AG08396 (cell line): ENCODE results near the gene ADNP.

Experiments
- DNase-seq: peaks from one replicate; pipeline ENCODE4 v3.0.0; 2012; ENCODE audit warnings: low spot score, mixed read lengths

Gene ADNP

DNA sequence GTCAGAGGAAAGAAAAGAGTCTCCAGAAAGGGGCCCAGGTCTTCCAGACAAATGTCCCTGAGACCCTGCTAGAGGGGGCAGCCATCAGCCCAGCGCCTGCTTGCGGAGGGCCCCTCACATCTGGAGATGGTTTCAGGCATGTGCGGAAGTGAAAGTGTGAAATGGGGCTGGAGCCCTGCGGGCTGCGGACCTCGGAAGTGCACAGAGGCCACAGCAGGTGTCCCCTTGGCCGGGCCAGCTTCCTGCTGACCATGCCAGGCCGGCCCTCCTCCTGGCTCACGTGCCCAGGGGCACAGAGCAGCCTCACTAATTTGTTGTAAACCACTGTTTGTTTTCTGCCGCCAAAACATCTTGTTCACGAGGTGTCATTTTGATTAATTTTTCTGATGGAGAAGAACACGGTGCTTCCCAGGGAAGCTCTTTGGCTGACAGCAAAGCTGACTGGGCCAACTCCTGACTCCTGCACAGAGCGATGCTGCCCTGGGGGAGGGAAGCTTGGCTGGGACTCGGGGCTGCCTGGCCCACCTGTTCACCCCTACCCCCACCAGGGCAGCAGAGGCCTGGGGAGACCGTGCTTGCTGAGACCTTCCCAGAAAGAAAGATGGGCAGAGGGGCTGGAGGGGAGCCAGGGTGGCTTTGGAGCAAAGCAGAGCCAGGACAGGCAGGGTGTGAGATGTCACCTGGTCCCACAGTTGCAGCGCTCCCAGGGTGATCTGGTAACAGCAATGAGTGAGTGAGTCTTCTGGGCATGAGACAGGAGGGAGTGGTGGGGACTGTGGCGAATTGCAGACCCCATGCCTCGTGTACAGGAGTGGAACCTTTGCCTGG, 82.2 kb downstream of the ADNP start:
- DNase-seq = no peak

DNA sequence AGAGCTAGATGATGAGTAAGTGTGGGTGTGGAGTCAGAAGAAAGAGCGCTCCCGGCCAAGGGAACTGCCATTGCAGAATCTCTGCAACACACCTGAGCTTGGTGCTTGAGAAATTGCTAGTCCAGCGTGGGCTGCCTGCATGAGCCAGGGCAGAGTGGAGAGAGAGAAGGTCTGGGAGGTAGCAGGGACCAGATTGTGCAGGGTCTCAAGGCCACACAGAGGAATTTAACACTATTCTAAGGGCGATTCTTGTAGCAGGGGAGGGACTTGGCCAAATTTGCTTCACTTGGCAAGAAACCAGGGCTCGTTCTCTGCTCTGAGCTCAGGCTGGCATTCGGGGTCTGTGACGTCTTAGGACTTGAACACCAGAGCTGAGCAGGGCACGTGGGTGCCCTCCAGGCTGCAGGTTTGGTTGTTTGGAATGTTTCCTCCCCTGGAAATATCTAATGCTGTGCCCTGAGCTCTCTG, 82.9 kb downstream of the ADNP start:
- peak; percentile 52 for DNase-seq

DNA sequence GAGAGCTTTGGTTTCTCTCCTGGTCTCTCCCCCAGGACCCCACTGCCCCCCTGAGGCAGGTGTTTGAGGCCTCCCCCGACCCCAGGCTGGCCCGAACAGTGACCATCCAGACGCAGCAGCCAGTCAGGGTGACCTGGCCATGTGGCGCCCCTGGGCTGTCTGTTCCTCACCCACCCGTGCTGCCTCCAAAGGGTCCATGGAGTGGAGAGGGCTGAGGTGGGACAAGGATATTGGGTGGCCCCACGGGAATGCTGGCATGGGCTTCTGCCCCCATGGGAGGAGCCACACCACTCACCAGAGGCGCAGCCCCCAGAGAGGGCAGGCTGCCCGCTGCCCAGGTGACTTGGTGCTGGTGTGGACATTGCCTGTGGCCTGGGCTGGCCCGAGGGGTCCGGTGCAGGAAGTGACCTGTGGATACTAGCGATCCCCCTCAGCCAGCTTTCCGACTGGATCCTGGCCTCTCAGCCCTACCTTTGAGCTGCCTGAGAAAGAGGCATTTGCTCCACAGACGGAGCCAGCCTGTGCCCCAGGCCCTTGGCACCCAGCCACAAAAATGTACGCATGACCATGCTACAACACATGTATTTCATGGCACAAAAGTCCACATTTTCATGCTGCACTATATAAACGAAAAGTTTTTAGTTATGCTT, 85.5 kb downstream of the ADNP start:
- no peak for DNase-seq

DNA sequence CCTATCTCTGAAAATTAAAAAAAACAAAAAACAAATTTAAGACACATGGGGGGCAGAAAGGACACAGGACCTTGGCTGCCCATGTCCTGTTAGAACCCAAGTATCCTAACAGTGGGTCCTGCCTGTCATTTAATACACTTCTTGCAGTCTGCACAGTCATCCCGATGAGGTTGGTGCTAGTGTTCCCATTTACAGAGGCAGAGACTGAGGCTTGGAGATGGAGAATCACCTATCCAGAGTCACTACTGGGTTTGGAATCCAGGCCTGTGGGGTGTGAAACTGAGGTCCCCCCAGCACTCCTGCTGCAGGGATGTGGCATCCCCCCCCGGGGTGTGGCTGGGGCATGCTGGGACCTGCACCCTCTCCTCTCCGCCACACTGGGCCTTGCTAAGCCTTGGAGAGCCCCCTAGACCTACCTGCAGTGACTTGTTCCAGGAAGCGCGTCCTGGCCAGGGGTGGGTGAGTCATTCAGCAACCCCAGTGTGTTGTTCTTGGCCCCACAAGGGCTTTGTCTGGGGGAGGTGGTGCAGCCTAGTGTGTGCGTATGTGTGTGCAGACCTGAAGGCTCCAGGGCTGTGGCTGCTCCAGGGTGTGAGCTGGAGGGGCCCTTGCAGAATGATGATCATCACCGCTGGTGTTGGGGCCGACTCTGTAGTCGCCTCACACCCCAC, 86.7 kb downstream of the ADNP start:
- DNase-seq = no peak

DNA sequence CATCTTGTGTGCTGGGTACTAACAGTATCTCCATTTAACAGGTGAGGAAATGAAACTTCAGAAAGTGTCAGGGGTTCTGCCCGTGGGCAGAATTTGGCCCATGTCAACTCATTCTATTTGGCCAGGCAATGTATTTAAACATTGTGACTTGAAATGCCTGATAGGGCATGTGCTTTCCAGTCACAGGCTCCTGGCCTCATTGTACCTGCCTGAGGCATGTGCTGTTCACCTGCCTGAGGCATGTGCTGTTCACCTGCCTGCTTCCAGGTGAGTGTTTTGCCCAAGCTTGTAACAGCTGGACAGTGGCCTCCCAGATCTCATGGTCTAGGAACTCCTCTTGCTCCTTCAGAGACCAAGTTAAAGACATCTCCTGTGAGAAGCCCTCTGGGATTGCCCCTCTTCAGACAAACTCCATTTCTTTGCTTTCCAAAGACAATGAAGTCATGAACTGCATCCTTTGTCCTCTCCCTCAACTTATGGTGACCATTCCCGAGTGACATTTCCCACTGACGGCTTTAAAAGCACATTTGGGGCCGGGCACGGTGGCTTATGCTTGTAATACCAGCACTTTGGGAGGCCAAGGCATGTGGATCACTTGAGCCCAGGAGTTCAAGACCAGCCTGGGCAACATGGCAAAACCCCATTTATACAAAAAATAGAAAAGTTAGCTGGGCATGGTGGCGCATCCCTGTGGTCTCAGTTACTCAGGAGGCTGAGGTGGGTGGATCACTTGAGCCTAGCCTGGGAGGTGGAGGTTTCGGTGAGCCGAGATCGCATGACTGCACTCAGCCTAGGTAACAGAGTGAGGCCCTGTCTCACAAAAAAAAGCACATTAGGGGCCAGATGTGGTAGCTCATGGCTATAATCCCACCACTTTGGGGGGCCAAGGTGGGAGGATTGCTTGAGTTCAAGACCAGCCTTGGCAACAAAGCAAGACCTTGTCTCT, 87.6 kb downstream of the ADNP start:
- no peak for DNase-seq

DNA sequence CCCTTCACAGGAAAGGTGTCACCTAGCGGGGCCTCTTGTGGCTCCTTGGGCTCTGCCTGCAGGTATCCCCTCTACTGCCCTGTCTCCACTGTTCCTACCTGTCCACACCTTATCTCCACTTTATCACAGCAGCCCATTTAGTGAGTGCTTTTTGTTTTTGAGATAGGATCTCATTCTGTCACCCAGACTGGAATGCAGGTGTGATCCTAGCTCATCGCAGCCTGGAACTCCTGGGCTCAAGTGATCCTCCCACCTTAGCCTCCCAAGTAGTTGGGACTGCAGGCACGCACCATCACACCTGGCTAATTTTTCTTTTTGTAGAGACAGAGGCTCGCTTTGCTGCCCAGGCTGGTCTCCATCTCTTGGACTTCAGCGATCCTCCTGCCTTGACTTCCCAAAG, 88.4 kb downstream of the ADNP start:
- DNase-seq = no peak
